Measurements from ENCODE around the gene LAPTM4A.
"Not testable (repeated sequence)": the region's sequence is repeated elsewhere in the genome, so short reads cannot be mapped to it uniquely, and the experiment has no call there.

The LAPTM4A gene

GRCh38 chr2:20051532-20052228, at the start of gene LAPTM4A:
LAPTM4A (minus strand) TSS chr2:20051628; CDS start chr2:20051520, 108 bp downstream.
- peak; percentile 99 for DNase-seq

DNA sequence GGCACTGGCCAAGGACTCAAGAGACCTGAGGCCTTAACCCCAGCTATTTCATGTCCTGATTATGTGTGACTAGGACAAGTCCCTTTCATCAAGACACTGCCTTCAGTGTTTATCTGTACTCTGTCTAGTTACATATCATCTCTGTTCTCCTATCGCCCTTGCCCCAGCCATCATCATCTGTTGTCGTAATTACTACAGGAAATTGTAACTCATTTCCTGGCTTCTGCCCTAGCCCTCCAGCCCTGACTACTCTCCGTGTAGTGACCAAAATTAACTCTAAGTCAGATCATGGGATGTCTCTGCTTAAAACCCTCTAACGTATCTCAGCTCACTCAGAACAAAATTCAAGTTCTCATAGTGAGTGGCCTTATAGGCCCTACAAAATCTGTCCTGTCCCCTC, 49.3 kb upstream of the LAPTM4A start:
- no peak for DNase-seq

DNA sequence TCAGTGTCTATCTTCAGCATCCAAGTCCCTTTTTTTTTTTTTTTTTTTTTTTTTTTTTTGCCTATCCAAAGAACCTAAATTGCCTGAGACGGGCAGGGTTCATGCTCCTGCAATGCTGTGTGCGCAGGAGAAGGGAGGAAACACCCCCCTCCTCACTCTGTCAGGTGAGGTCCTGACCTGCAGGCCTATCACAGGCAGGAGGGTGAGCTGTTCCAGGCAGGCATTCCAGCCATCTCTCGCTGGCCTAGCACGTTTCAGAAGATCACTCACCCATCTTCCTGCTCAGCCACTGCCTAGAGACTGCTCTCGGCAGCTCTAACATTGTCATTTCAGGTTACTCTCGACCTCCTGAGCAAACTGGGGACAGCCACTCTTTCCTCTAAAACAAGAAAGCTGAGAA, 48.4 kb upstream of the LAPTM4A start:
- DNase-seq, result no peak

GRCh38 chr2:20097889-20098714, 46.7 kb upstream of the LAPTM4A start:
- DNase-seq, result peak; percentile 87

DNA sequence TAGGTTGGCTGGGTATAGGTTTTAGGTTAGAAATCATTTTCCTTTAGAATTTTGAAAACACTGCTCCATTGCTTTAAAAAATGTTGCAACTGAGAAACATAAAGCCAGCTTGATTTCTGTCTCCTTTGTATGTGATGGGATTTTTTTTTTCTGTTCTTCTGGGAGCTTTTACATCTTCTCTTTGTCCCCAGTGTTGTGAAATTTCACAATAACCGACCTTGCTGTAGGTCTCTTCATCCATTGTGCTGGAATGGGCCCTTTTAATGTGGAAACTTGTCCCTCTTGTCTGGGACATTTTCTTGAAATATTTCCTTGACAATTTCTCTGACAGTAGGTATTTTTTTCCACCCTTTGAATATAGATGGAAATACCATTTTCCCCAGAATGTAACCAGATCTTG, 44.0 kb upstream of the LAPTM4A start:
- no peak for DNase-seq

- no peak for DNase-seq
Measured at GRCh38 chr2:20094955-20095354, 43.5 kb upstream of the LAPTM4A start.

GRCh38 chr2:20094142-20094755, 42.8 kb upstream of the LAPTM4A start:
- no peak for DNase-seq

DNA sequence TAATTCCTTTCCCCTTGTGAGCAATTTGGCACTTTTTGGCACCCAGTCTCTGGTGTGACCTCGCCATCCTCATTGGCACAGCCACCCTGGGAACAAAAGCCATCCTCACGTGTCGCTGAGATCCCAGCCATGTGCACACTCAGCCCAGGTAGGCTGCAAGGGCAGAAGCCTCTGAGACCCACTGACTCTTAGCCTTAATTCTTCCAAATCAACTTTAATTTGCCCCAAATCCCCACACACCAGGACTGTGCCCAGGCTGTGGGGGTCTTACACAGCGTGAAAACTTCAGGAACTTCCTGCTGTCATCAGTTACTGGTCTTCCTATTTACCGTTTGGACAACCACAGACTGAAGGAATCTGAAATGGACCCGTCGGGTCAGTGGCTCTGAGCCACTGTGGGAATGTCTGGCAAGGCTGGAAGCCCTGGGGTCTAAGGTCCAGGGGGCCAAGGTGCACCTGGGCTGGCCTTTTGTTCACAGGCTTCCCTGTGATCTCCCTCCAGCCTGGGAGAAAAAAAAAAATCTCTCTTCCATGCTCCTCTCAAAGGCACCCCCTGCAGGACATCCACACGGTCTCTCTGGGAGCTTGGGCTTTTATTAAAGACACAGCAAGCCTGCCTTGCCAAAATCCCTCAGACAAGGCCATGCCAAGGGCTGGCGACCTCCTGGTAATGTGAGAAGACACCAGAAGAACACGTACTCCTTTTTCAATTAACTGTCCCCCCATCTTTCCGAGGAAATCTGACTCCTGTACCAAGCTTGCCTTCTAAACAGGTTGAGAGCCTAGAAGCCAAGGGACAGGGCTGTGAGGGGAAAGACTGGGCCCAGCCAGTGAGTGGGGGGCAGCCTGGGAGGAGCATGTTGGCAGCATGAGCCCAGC, 42.1 kb upstream of the LAPTM4A start:
- no peak for DNase-seq

DNA sequence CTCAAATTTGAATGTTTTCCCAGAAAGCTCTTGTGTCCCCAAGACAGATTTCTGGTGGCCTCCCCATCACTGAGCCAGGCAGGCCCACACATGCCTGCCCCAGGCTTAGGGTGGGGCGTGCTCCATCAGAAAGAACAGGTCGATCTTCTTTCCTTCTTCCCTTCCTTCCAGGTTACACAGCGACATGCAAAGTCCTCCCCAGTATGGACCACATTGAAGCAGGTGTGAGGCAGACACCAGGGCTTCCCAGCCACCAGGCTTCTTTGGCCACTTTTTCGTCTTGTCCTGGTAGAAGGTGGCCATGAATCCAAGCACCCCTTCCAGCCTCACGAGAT, 41.4 kb upstream of the LAPTM4A start:
- DNase-seq, result no peak

DNA sequence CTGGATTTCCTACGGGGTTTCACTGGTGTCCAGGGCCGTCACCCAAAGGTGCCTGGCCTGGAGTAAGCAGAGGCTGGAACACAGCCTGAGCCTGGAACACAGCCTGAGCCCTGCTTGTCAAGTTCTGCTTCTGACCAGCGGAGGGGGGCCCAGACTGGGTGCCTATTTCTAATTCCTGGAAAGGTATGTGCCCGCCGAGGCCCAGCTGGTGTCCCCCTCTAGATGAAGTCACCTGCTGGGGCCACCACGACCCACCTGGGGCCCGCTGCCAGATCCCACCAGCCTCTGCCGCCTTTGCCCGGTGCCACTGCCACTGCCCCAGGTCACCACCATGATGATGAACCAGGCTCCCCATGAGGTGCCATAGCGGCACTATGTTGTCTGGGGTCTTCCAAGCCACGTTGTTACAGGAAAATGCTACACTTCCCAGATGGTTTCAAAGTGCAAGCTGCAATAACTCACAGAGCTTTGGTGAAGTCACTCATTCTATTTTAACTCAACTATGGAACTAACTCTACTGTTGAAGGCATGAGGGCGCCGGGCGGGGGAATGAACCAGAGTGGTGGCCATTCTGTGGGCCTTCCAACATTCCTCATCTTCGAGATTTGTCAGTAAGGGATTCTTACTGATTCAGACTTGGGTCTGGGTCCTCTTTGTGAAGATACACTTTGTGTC, 40.9 kb upstream of the LAPTM4A start:
- DNase-seq, result no peak

DNA sequence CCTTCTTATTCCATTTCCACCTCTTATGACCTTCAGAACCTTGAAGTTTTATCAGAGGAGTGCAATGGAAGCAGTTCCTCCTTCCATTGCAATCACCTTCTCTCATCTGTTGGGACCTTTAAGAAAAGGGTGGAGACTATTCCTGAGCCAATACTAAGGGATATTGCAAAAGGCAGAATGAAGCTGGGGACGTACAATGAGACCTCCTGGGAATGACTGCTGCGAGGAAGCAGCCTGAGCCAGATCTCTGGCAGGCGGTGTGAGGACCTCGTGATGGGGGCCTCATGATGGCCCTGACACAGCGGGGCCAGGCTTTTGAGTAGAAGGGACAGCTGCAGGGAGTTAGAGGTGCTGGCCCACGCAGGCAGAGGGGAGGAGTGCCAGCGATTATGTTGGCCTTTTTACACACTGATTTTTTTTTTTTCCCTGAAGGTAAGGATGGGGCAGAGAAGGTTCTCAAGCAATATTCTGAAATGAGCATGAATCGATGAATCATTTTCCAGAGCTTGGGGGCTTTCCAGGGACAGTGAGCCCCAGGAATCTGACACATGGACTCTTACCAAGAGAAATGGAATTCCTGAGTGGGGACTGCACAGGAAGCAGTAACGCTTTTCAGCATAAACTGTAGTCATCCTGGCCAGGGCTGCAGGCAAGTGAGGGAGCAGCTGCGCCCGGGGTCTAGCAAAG, 40.0 kb upstream of the LAPTM4A start:
- no peak for DNase-seq

- no peak for DNase-seq
Measured at GRCh38 chr2:20089715-20090464, 38.5 kb upstream of the LAPTM4A start.

GRCh38 chr2:20085909-20086308, 34.5 kb upstream of the LAPTM4A start:
- not testable (repeated sequence) for DNase-seq

DNA sequence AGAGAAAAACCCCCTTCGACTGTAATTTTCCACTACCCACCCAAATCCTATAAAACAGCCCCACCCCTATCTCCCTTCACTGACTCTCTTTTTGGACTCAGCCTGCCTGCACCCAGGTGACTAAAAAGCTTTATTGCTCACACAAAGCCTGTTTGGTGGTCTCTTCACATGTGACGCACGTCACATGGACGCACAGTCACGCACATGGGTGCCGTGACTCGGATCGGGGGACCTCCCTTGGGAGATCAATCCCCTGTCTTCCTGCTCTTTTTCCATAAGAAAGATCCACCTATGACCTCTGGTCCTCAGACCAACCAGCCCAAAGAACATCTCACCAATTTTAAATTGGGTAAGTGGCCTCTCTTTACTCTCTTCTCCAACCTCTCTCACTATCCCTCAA, 31.4 kb upstream of the LAPTM4A start:
- not testable (repeated sequence) for DNase-seq

GRCh38 chr2:20081841-20082240, 30.4 kb upstream of the LAPTM4A start:
- DNase-seq, result no peak

DNA sequence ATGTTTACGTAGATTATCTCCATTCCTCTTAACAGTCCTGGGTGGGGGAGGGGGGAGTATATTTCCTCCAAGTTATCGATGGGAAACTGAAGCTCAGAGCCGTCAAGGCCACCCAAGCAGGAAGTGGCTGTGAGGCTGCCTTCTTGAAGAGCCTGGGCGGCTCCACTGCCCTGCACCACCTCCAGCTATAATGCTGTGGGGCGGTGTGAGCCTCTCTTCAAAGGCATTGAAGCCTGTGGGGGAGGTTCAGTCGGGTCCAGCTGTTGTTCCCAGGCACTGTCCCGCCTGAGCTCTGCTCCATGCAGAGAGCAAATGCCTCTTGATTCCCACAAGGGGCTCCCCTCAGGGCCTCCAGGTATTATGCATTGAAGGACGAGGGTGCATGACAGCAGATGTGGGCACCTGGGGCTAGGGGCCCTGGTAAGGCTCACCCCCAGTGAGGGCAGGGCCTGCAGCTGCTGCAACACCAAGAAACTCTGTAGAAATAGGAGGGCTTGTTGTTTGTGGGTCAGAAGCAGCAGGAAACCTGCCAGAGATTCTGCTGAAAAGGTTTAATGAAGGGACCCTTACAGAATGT, 29.5 kb upstream of the LAPTM4A start:
- no peak for DNase-seq

DNA sequence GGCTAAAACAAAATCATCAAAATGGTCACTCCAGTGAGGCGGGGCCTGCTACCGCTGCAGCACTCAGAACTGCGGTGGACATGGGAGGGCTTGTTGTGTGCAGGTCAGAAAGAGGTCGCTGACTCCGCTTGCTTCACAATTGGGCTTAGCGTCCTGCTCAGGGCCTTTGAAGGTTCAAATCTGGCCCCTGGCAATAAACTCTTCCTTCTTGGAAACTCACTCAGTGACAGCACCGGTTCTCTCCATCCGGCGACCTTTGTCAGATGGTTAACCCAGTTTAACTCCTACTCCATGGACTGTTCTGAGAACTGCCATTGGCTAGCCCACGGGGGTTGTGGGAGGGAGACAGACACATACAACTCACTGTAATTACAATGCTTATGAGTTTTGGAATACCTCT, 29.0 kb upstream of the LAPTM4A start:
- no peak for DNase-seq

DNA sequence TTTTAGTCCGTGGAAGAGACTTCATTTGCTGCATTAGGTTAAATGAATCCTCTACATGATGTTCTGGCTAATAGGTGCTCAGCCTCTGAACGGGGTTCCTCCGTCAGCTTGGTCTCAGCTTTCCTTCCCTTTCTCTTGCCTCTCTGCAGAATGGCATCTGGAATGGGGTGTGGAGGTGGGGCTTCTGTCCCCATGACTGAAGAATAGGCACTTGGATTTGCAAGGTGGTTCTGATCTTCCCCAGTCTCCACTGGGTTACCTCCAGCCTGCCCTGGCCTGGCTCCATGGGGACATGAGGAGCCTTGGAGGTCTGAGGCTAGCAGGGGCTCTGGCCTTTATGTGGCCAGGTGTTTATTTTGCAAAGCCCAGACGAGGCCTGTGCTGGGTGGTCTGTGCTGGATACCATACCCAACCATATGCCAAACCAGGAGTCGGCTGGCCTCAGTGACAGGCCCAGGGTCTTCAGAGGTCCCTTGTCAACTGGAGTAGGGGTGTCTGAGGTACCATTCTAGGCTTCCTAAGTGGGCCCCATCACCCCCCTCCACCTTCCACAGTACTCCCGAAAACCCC, 28.2 kb upstream of the LAPTM4A start:
- no peak for DNase-seq

DNA sequence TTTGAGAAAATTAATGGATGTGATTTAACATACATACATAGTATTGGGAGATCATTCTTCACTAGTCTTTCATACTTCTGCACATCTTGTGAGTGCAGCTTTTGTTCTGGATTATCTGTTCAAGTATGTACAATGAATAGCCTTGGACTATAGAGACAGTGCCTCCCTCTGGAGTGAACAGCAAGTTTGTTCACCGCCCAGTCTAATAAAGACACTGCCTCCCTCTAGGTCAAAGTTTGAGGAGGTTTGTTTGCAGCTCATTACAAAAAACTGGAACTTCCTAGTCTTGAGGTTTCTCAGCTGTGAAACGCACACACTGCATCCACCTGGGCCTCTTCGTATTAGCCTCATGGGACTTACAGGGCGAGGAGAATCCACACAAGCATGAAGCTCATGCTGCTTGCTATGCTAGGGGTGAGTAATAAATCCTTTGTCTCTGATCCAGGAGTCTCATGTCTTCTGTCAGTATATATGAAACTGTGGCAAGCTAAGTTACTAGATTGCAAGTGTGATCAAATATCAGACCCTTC, 26.0 kb upstream of the LAPTM4A start:
- no peak for DNase-seq

GRCh38 chr2:20076757-20077156, 25.3 kb upstream of the LAPTM4A start:
- no peak for DNase-seq

Data from retina (tissue), 1 donor.